HCT116 (cell line): ENCODE data around the gene MGRN1.

Source experiments
- CEBPB ChIP-seq: IDR thresholded peaks from 2 replicates; pipeline ENCODE4 v1.6.1; 2012; ENCODE audit warnings: low read depth
- EZH2 ChIP-seq: fragments of 200-600 bp; sonication (generic); IDR thresholded peaks from 2 replicates; pipeline ENCODE4 v1.6.1; 2017; ENCODE audit warnings: antibody characterized with exemption, mixed run types
- JUND ChIP-seq: IDR thresholded peaks from 2 replicates; pipeline ENCODE4 v1.6.1; 2012
- MAX ChIP-seq: IDR thresholded peaks from 2 replicates; pipeline ENCODE4 v1.6.1; 2012
- POLR2A ChIP-seq: IDR thresholded peaks from 2 replicates; pipeline ENCODE4 v1.7.0; 2011; ENCODE audit warnings: borderline replicate concordance; ENCODE audit not compliant: insufficient read depth, insufficient read length; ENCODE audit errors: extremely low read depth
- POLR2AphosphoS5 ChIP-seq: IDR thresholded peaks from 2 replicates; pipeline ENCODE4 v1.6.1; 2011; ENCODE audit warnings: mild to moderate bottlenecking, low read depth, low read length, moderate library complexity
- REST ChIP-seq: IDR thresholded peaks from 2 replicates; pipeline ENCODE4 v1.6.1; 2012; ENCODE audit warnings: low read depth
- SRF ChIP-seq: IDR thresholded peaks from 2 replicates; pipeline ENCODE4 v1.6.1; 2012; ENCODE audit warnings: low read depth
- TCF7L2 ChIP-seq: IDR thresholded peaks from 2 replicates; pipeline ENCODE4 v1.7.0; 2011; ENCODE audit warnings: borderline replicate concordance, inconsistent platforms; ENCODE audit not compliant: insufficient read depth, insufficient read length; ENCODE audit errors: extremely low read depth
- ZNF274 ChIP-seq: fragments of 200-500 bp; sonication (Bioruptor generic); IDR thresholded peaks from 2 replicates; pipeline ENCODE4 v1.6.1; 2014; ENCODE audit warnings: mild to moderate bottlenecking, low read depth, low read length, inconsistent platforms
- TF ChIP-seq, protein P1 (sequence below), 3 experiments: fragments of 200-600 bp in 1 of 3; sonication (generic) in 1 of 3; IDR thresholded peaks in 2 of 3; conservative IDR thresholded peaks in 1 of 3; 2 replicates each; pipeline ENCODE4 v1.5.1; 2012 to 2017; ENCODE audit warnings: low read depth in 2 of 3, low read length in 2 of 3, antibody characterized with exemption in 1 of 3, borderline replicate concordance in 1 of 3, control low read depth in 1 of 3, mild to moderate bottlenecking in 1 of 3, mixed read lengths in 1 of 3, mixed run types in 1 of 3, moderate library complexity in 1 of 3; ENCODE audit not compliant: insufficient read depth in 1 of 3

- TF ChIP-seq POLR2A (no peak), EZH2 (no peak), TCF7L2 (peak; percentile 44), MAX (peak; percentile 94), SRF (no peak), JUND (peak; percentile 59; the same call in 1 of the 2 replicates), REST (no peak), POLR2AphosphoS5 (no peak), CEBPB (no peak), ZNF274 (no peak)
- TF ChIP-seq, protein P1, sequence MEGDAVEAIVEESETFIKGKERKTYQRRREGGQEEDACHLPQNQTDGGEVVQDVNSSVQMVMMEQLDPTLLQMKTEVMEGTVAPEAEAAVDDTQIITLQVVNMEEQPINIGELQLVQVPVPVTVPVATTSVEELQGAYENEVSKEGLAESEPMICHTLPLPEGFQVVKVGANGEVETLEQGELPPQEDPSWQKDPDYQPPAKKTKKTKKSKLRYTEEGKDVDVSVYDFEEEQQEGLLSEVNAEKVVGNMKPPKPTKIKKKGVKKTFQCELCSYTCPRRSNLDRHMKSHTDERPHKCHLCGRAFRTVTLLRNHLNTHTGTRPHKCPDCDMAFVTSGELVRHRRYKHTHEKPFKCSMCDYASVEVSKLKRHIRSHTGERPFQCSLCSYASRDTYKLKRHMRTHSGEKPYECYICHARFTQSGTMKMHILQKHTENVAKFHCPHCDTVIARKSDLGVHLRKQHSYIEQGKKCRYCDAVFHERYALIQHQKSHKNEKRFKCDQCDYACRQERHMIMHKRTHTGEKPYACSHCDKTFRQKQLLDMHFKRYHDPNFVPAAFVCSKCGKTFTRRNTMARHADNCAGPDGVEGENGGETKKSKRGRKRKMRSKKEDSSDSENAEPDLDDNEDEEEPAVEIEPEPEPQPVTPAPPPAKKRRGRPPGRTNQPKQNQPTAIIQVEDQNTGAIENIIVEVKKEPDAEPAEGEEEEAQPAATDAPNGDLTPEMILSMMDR (IDR thresholded peaks at IDR 0.05 in 2 of 3, conservative IDR thresholded peaks at IDR 0.05 in 1 of 3; ENCODE audit: borderline replicate concordance in 1 of 3, insufficient read depth in 1 of 3, low read depth in 2 of 3, low read length in 2 of 3) = peak; percentile 85 to 98 (median 97); a peak in 5 of 6 replicates
These were observed at the start of gene MGRN1 for GRCh38 chr16:4624015-4624826.
